GM10266 (cell line): Measurements from ENCODE around the gene SLC38A1.

Source experiments
- DNase-seq: peaks from one replicate; pipeline ENCODE4 v3.0.0; 2012; ENCODE audit errors: extremely low spot score
- CTCF ChIP-seq: IDR thresholded peaks from 2 replicates; pipeline ENCODE4 v1.5.1; 2012; ENCODE audit warnings: mild to moderate bottlenecking, low read depth; ENCODE audit not compliant: control insufficient read depth, insufficient read depth; ENCODE audit errors: missing control alignments

Gene SLC38A1

DNA sequence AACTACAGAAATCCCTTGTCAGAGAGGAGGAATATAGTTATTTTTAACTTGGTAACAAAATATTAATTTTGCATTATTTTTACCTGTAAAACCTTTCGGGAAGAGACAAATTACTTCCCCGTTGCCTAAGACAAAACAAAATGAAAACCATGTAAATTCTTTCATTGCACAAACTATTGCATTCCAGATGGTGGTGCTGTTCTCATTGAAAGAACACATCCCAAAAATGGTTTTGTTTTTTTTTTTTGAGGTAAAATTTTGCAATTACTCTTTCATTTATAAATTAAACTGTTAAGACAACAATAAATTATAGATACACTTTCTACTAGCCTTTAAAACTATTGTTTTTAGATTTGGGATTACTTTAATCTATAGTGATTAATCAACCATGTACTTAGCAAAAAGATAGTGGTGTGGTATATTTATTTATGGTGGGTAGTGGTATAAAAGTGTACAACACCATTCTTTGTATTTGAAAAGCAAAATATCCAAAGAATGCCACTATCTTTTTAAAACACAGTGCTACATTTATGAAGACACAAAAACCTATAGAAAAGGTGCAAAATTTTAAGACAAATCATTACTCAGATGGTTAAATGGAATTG is 115.5 kb downstream of the SLC38A1 start:
- DNase-seq = peak; percentile 14
- TF ChIP-seq CTCF = peak; percentile 61

- TF ChIP-seq CTCF = no peak
- DNase-seq = no peak
Measured at GRCh38 chr12:46152456-46152855, 116.4 kb downstream of the SLC38A1 start.

- DNase-seq = no peak
- no peak for TF ChIP-seq CTCF
Measured at GRCh38 chr12:46150735-46151134, 118.1 kb downstream of the SLC38A1 start.

- DNase-seq = no peak
- TF ChIP-seq CTCF = no peak
Measured at GRCh38 chr12:46149905-46150304, 118.9 kb downstream of the SLC38A1 start.

- no peak for TF ChIP-seq CTCF
- DNase-seq = no peak
Measured at GRCh38 chr12:46149079-46149464, 119.8 kb downstream of the SLC38A1 start.

DNA sequence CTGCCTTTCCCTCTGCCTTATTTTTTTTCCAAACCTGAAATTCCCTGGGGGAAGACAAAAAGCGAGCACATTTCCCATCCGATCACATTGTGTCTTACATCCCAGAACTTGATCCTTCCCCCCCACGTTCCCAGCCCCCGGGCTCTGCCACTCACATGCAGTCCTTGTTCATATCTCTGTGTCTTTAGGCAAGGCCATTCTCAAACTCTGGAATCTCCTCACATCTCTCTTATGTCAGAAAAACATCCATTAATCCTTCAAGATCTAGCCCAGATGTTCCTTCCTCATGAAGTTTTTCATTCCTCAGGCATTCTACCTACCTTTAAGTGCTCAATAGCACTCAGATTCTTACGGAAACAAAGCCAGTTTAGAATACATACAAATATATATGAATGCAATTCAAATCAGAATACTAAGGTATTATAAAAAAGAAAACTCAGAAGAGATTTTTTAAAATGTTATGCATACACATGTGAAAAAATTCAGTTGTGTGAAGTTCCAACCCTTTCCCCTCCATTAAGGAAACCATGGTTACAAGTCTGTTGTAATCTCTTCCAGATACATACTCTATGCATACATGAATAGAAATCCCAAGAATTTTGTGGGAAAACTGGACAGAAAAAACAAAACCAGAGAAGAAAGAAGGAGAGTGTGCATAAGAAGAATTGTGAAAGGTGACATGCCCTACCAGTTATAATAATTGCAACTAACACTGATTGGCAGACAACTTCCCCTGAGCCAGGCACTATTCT is 120.3 kb downstream of the SLC38A1 start:
- DNase-seq = no peak
- no peak for TF ChIP-seq CTCF

DNA sequence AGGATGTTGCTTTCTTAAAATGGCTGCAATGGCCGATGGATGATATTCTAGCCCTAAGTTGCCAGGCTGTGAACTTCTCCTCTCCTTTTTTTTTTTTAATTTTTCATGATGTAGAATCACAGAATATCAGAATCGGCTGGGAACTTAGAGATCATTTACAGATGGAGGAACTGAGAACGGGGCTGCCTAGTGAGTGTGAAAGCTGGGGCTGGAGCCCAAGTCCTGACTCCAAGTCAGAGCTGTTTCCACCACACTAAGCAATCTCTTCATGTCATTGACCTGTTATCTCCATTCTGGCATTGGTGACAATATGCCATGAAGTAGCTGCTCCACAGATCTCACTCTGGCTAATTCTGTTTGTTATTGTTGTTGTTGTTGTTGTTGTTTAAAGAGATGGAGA is 121.7 kb downstream of the SLC38A1 start:
- no peak for TF ChIP-seq CTCF
- no peak for DNase-seq
